Left renal cortex interstitium (tissue), 4 donors: ENCODE data around the gene LEP. TPM values are rescaled to one million over a fixed set of nuclear protein-coding genes. Genes with fewer than 3 reads are reported as not detected.

Experiments used
- DNase-seq, 4 donors: peaks; one replicate each; pipeline ENCODE4 v3.0.0-alpha.2; 2013; ENCODE audit warnings: low read depth in 4 of 4, low spot score in 2 of 4, missing footprints in 1 of 4
- polyA plus RNA-seq, 4 donors: library from polyadenylated mRNA; unstranded; fragments of 120-200 nt; gene quantifications; one replicate each; pipeline ENCODE4 v1.2.1, GENCODE V29; 2013; ENCODE audit not compliant: insufficient read length in 4 of 4

Gene LEP
- polyA plus RNA-seq, 4 donors, result 0.17 to 0.37 (median 0.30) TPM

GRCh38 chr7:128243273-128243672, 2.2 kb downstream of the LEP start:
- DNase-seq, result no peak

DNA sequence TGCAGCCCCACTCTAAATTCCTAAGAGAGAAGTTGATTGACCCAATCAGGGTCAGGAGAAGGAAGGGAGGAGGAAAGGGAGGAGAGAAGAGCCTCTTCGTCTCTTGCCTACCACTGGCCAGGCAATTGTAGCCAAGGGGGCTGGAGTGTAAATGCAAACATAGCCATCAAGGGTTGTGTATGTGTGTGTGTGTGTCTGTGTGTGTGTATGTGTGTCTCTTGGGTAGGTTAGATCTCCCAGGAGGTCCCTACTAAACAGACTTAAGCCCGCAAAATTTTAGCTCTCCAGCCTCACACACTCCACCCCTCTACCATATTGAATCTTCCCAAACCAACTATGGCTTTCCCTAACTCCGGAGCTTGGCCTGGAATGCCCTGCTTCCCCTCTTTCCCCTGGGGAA, 3.8 kb downstream of the LEP start:
- no peak for DNase-seq

GRCh38 chr7:128247108-128247507, 6.0 kb downstream of the LEP start:
- DNase-seq, result no peak

- no peak for DNase-seq
Observed at GRCh38 chr7:128247640-128248194, 6.6 kb downstream of the LEP start.

DNA sequence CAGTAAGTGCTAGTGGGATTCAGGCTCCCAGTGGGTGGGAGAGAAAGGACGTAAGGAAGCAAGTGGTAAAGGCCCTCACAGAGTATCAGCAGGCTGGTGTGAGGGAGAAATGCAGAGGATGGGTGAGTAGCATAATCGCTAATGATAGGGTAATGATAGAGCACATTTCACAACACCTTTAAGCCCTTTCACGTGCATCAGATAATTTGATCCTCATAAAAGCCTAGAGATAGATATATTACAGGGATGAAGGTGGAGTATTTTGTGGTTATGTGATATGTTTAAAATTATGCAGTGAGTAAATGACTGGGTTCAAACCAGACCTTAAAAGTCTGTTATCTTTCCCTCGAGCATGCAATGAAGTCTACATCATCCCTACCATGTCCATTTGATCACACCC, 10.3 kb downstream of the LEP start:
- DNase-seq, result no peak

GRCh38 chr7:128253701-128254100, 12.6 kb downstream of the LEP start:
- DNase-seq, result no peak

DNA sequence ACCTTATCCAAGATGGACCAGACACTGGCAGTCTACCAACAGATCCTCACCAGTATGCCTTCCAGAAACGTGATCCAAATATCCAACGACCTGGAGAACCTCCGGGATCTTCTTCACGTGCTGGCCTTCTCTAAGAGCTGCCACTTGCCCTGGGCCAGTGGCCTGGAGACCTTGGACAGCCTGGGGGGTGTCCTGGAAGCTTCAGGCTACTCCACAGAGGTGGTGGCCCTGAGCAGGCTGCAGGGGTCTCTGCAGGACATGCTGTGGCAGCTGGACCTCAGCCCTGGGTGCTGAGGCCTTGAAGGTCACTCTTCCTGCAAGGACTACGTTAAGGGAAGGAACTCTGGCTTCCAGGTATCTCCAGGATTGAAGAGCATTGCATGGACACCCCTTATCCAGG, 13.4 kb downstream of the LEP start:
- no peak for DNase-seq

GRCh38 chr7:128255271-128255670, 14.2 kb downstream of the LEP start:
- DNase-seq, result no peak

DNA sequence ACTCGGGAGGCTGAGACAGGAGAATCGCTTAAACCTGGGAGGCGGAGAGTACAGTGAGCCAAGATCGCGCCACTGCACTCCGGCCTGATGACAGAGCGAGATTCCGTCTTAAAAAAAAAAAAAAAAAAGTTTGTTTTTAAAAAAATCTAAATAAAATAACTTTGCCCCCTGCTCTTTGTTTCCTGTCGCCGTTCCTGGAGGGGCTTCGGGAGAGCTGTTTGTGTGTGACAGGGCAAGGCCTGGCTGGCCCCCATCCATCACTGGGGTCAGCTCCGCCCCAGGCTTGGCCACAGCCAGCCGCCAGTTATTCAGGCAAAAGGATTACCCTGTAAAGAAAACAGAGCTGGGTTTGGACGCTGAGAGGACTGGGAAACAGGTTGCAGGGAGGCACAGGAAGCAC, 16.4 kb downstream of the LEP start:
- DNase-seq, result no peak

- DNase-seq, result no peak
Observed at GRCh38 chr7:128259131-128260061, 18.3 kb downstream of the LEP start.

DNA sequence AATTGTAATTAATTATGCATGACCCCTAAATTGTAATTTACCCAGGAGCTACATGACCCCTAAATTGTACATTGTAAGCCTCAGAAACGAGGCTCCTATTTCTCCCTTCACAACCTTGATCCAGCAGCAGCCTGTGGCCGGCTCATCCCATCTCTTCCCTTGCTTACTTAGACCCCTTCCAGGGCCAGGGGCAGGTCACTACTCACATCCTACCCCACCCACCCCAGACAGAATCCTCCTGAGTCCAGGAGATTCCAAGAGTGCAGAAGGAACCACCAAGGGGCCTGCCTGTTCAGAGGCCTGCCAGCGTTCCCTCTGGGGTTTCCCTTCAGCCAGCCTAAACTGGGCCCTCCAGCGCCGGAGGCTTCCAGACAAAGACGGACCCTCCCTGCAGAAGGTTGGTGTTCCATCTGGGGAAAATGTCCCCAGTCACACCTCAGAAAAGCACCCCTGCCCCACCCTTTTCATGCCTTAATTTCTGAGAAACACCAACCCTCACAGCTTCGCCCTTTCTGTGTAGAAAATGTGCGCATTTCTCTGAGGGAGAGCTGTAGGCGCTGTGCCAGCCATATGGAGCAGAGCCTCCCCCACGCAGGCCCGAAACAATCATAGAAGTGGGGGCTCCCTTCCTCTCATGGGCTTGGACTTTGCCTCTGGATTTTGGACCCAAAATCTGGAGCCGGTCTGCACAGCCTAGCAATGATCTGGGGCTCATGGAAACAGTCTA, 19.2 kb downstream of the LEP start:
- no peak for DNase-seq

- no peak for DNase-seq
Observed at GRCh38 chr7:128262273-128263028, 21.4 kb downstream of the LEP start.

GRCh38 chr7:128263420-128263819, 22.3 kb downstream of the LEP start:
- DNase-seq, result no peak

GRCh38 chr7:128264477-128264876, 23.4 kb downstream of the LEP start:
- DNase-seq, result no peak

GRCh38 chr7:128265156-128265905, 24.3 kb downstream of the LEP start:
- no peak for DNase-seq

- no peak for DNase-seq
Observed at GRCh38 chr7:128265906-128266300, 24.8 kb downstream of the LEP start.

- no peak for DNase-seq
Observed at GRCh38 chr7:128266529-128266882, 25.4 kb downstream of the LEP start.

DNA sequence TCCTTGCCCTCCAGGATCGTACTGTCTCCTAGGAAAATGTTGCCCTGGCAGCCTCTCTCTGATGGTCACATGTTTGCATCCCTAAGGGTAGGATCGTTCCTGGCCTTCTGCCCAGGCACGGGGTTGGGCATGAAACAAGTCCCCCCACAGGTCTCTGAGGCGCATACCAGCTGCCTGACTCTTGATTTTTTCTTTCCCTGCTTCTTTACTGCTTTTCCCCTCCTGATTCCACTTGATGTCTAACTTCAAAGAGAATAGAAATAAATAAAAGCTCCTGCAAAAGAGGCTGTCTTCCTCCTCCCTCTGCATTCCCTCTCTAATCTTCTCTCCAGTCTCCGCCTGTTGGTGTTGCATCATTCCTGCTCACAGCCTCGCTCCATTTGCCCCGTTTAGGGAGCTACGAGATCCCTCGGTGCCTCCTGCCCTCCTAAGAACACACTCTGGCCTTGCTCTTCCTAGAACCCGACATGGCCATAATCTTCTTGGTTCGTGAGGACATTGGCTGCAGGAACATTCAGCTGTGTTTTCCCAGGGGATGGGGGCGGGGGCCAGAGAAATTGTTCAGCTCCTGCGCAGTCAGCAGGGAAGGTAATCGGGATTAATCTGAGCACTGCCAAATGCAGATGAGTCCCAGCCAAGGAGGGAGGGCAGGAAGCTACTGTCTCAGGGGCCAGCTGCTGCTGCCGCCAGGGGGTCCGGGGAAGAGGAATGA, 26.0 kb downstream of the LEP start:
- no peak for DNase-seq

- DNase-seq, result no peak
Observed at GRCh38 chr7:128267595-128267924, 26.5 kb downstream of the LEP start.

GRCh38 chr7:128268233-128268632, 27.2 kb downstream of the LEP start:
- DNase-seq, result no peak
